H1 (cell line): ENCODE results near the gene TUT1. TPM values are rescaled to one million over a fixed set of nuclear protein-coding genes. Genes with fewer than 3 reads are reported as not detected.

Experiments used
- BACH1 ChIP-seq: IDR thresholded peaks from 2 replicates; pipeline ENCODE4 v1.6.1; 2012; ENCODE audit warnings: low read length, improper control_type of control experiment
- BRCA1 ChIP-seq: IDR thresholded peaks from 2 replicates; pipeline ENCODE4 v1.6.1; 2012; ENCODE audit warnings: low read depth, low read length, improper control_type of control experiment
- CBX8 ChIP-seq: fragments of 300-800, 300-1000 bp; sonication (generic); IDR thresholded peaks from 2 replicates; pipeline ENCODE4 v1.7.1; 2016; ENCODE audit warnings: low read depth, low read length, borderline replicate concordance
- CHD2 ChIP-seq: IDR thresholded peaks from 2 replicates; pipeline ENCODE4 v1.6.1; 2012; ENCODE audit warnings: low read length, improper control_type of control experiment
- CTBP2 ChIP-seq: IDR thresholded peaks from 2 replicates; pipeline ENCODE4 v1.7.0; 2011; ENCODE audit warnings: borderline replicate concordance, mild to moderate bottlenecking, moderate library complexity, mixed read lengths, low read length; ENCODE audit not compliant: insufficient read depth, insufficient read length
- CTCF ChIP-seq, 3 experiments: IDR thresholded peaks; 1 replicate in 2 of 3; 2 replicates in 1 of 3; pipeline versions ENCODE4 v1.5.1 to v1.6.1; 2011; ENCODE audit warnings: low read length in 3 of 3, mild to moderate bottlenecking in 3 of 3, inconsistent platforms in 2 of 3, low read depth in 1 of 3, moderate library complexity in 1 of 3; ENCODE audit not compliant: insufficient read depth in 1 of 3; ENCODE audit errors: control extremely low read depth in 1 of 3
- E2F6 ChIP-seq: IDR thresholded peaks from 2 replicates; pipeline ENCODE4 v1.6.1; 2012; ENCODE audit warnings: inconsistent platforms
- EP300 ChIP-seq, 2 experiments: IDR thresholded peaks; 1 replicate in 1 of 2; 2 replicates in 1 of 2; pipeline ENCODE4 v1.6.1; 2011 to 2012; ENCODE audit warnings: low read depth in 2 of 2, low read length in 2 of 2, mild to moderate bottlenecking in 2 of 2, borderline replicate concordance in 1 of 2, inconsistent platforms in 1 of 2, moderate library complexity in 1 of 2
- HDAC2 ChIP-seq, 2 experiments: fragments of 300-600 bp in 1 of 2; sonication (generic) in 1 of 2; IDR thresholded peaks; 2 replicates each; pipeline ENCODE4 v1.6.1; 2011 to 2012; ENCODE audit warnings: low read depth in 2 of 2, low read length in 2 of 2, mild to moderate bottlenecking in 2 of 2, moderate library complexity in 2 of 2, borderline replicate concordance in 1 of 2, inconsistent platforms in 1 of 2
- HDAC6 ChIP-seq: IDR thresholded peaks from one replicate; pipeline ENCODE4 v1.7.1; 2012; ENCODE audit warnings: low read depth, mild to moderate bottlenecking, inconsistent platforms, low read length, moderate library complexity
- JUND ChIP-seq: IDR thresholded peaks from 2 replicates; pipeline ENCODE4 v1.6.1; 2011; ENCODE audit warnings: mild to moderate bottlenecking, improper control_type of control experiment, low read length
- KDM4A ChIP-seq: IDR thresholded peaks from one replicate; pipeline ENCODE4 v1.7.1; 2012; ENCODE audit warnings: low read depth, mild to moderate bottlenecking, moderate library complexity, low read length, inconsistent platforms; ENCODE audit not compliant: severe bottlenecking
- NANOG ChIP-seq: IDR thresholded peaks from 2 replicates; pipeline ENCODE4 v1.6.1; 2011; ENCODE audit warnings: low read length, low read depth, mild to moderate bottlenecking, inconsistent platforms; ENCODE audit not compliant: insufficient read depth, poor library complexity, severe bottlenecking
- PHF8 ChIP-seq: fragments of 200-600 bp; sonication (generic); conservative IDR thresholded peaks from 2 replicates; pipeline ENCODE4 v1.7.1; 2012; ENCODE audit warnings: low read depth, mild to moderate bottlenecking, inconsistent platforms, low read length, moderate library complexity
- SAP30 ChIP-seq: fragments of 300-600 bp; sonication (generic); IDR thresholded peaks from 2 replicates; pipeline ENCODE4 v1.7.1; 2012; ENCODE audit warnings: low read length, moderate library complexity, mild to moderate bottlenecking, inconsistent platforms; ENCODE audit not compliant: insufficient read depth, insufficient replicate concordance
- SIN3A ChIP-seq, 2 experiments: IDR thresholded peaks in 1 of 2; conservative IDR thresholded peaks in 1 of 2; 2 replicates each; pipeline ENCODE4 v1.6.1; 2011 to 2012; ENCODE audit warnings: low read length in 2 of 2, improper control_type of control experiment in 1 of 2, low read depth in 1 of 2, mild to moderate bottlenecking in 1 of 2
- SP2 ChIP-seq: IDR thresholded peaks from 2 replicates; pipeline ENCODE4 v1.6.1; 2012; ENCODE audit warnings: mild to moderate bottlenecking, low read length, inconsistent platforms
- SRF ChIP-seq: IDR thresholded peaks from 2 replicates; pipeline ENCODE4 v1.6.1; 2011; ENCODE audit warnings: mild to moderate bottlenecking, low read depth, low read length, moderate library complexity
- ZNF274 ChIP-seq: IDR thresholded peaks from 2 replicates; pipeline ENCODE4 v1.7.0; 2012; ENCODE audit warnings: low read length, borderline replicate concordance; ENCODE audit errors: extremely low read depth
- polyA plus RNA-seq, 7 experiments: library from polyadenylated mRNA; depleted of rRNA in 3 of 7; stranded (reverse) in 5 of 7; unstranded in 2 of 7; fragments of >200 nt in 5 of 7; fragments of 200-250 nt in 2 of 7; gene quantifications; 1 replicate in 5 of 7; 2 replicates in 1 of 7; 4 replicates in 1 of 7; pipeline versions ENCODE4 v1.2.1 to v1.2.3, GENCODE V29; 2011 to 2013; ENCODE audit warnings: missing spikeins in 2 of 7, mixed read lengths in 2 of 7
- total RNA-seq: library from RNA; stranded (reverse); fragmentation: NEBNext Ultra II Directional; extraction: Animal tissue kit (Norgen Biotek cat#: 25700); gene quantifications from 2 replicates; pipeline ENCODE4 v1.2.1, GENCODE V29; 2021

The TUT1 gene
- total and polyA plus RNA-seq, 2 of the 8 experiments (the other 6 are each of a cell fraction or from before 2014, with no cell fraction given), result 17.8 to 24.6 TPM

- TF ChIP-seq CTCF (IDR thresholded peaks at IDR 0.05; ENCODE audit: control extremely low read depth in 1 of 3, insufficient read depth in 1 of 3, low read depth in 1 of 3, low read length in 3 of 3) (no peak), SAP30 (no peak), E2F6 (peak; percentile 57; the same call in 1 of the 2 replicates), NANOG (no peak), PHF8 (peak; percentile 50), SRF (no peak), SIN3A (conservative IDR thresholded peaks at IDR 0.05 in 1 of 2, IDR thresholded peaks at IDR 0.05 in 1 of 2; ENCODE audit: low read depth in 1 of 2, low read length in 2 of 2) (no peak; a peak in 1 of 4 replicates), CTBP2 (no peak), KDM4A (peak; percentile 66), BACH1 (no peak), CHD2 (no peak), EP300 (IDR thresholded peaks at IDR 0.05; ENCODE audit: borderline replicate concordance in 1 of 2, low read depth in 2 of 2, low read length in 2 of 2) (no peak; a peak in 1 of 3 replicates), CBX8 (no peak), HDAC2 (IDR thresholded peaks at IDR 0.05; ENCODE audit: borderline replicate concordance in 1 of 2, low read depth in 2 of 2, low read length in 2 of 2) (no peak), SP2 (no peak), HDAC6 (no peak), BRCA1 (no peak), JUND (peak; percentile 31; the same call in 1 of the 2 replicates), ZNF274 (no peak)
Observed at GRCh38 chr11:62545437-62546243, 45.7 kb downstream of the TUT1 start (continued).
